Measurements from ENCODE around the gene AIRE. TPM values are rescaled to one million over a fixed set of nuclear protein-coding genes. Genes with fewer than 3 reads are reported as not detected.
"Not testable (repeated sequence)": the region's sequence is repeated elsewhere in the genome, so short reads cannot be mapped to it uniquely, and the experiment has no call there.

AIRE gene
- total RNA-seq, 1 donor from 2014 or later, result not detected

- intact Hi-C loops (cut with DNase I), result no loop called here
- ATAC-seq (ENCODE audit: poor library complexity) (no peak), DNase-seq (no peak)
Observed at GRCh38 chr21:44329086-44329889, 43.6 kb downstream of the AIRE start.

GRCh38 chr21:44329971-44330681 lies 44.5 kb downstream of the AIRE start:
- ATAC-seq (ENCODE audit: poor library complexity), result no peak
- DNase-seq, result no peak

GRCh38 chr21:44330698-44331097 lies 45.0 kb downstream of the AIRE start:
- DNase-seq (no peak), ATAC-seq (ENCODE audit: poor library complexity) (no peak)
- intact Hi-C loops (cut with DNase I), result no loop called here

More at GRCh38 chr21:44329971-44330681, 44.5 kb downstream of the AIRE start:
- intact Hi-C loops (cut with DNase I), result no loop called here

GRCh38 chr21:44331209-44331608 lies 45.5 kb downstream of the AIRE start:
- no peak for ATAC-seq (ENCODE audit: poor library complexity)
- intact Hi-C loops (cut with DNase I), result no loop called here
- no peak for DNase-seq

- intact Hi-C loops (cut with DNase I), result no loop called here
- no peak for DNase-seq
- ATAC-seq (ENCODE audit: poor library complexity), result no peak
Observed at GRCh38 chr21:44331650-44332307, 46.1 kb downstream of the AIRE start.

- ATAC-seq (ENCODE audit: poor library complexity) (no peak), DNase-seq (no peak)
- intact Hi-C loops (cut with DNase I), result no loop called here
Observed at GRCh38 chr21:44332383-44332782, 46.7 kb downstream of the AIRE start.

GRCh38 chr21:44332965-44333364 lies 47.3 kb downstream of the AIRE start:
- no peak for DNase-seq
- intact Hi-C loops (cut with DNase I), result no loop called here
- no peak for ATAC-seq (ENCODE audit: poor library complexity)

- ATAC-seq (ENCODE audit: poor library complexity) (no peak), DNase-seq (no peak)
- intact Hi-C loops (cut with DNase I), result no loop called here
Observed at GRCh38 chr21:44333509-44334328, 48.0 kb downstream of the AIRE start.

GRCh38 chr21:44334329-44335030 lies 48.8 kb downstream of the AIRE start:
- no peak for ATAC-seq (ENCODE audit: poor library complexity)
- intact Hi-C loops (cut with DNase I), result no loop called here
- no peak for DNase-seq

GRCh38 chr21:44335266-44336059 lies 49.8 kb downstream of the AIRE start:
- intact Hi-C loops (cut with DNase I), result no loop called here
- ATAC-seq (ENCODE audit: poor library complexity) (no peak), DNase-seq (no peak)

GRCh38 chr21:44337449-44337848 lies 51.8 kb downstream of the AIRE start:
- DNase-seq, result no peak
- no peak for ATAC-seq (ENCODE audit: poor library complexity)
- intact Hi-C loops (cut with DNase I), result no loop called here

- DNase-seq, result peak; percentile 72
- intact Hi-C loops (cut with DNase I), result no loop called here
- ATAC-seq (ENCODE audit: poor library complexity), result peak; percentile 46
Observed at GRCh38 chr21:44337941-44338895, 52.5 kb downstream of the AIRE start.

GRCh38 chr21:44338971-44339910 lies 53.6 kb downstream of the AIRE start, which contains the start of gene CFAP410:
TSS of gene CFAP410 (minus strand) at chr21:44339390. CDS start at chr21:44339194, 196 bp downstream.
- DNase-seq (peak; percentile 96), ATAC-seq (ENCODE audit: poor library complexity) (peak; percentile 95)
- intact Hi-C loops (cut with DNase I), result no loop called here

- DNase-seq, result peak; percentile 9
- intact Hi-C loops (cut with DNase I), result not testable (repeated sequence)
Observed at GRCh38 chr21:44341726-44342458, 56.2 kb downstream of the AIRE start.

GRCh38 chr21:44342981-44343380 lies 57.3 kb downstream of the AIRE start:
- ATAC-seq (ENCODE audit: poor library complexity); DNase-seq; intact Hi-C loops (cut with DNase I): not testable (repeated sequence)

More at GRCh38 chr21:44341726-44342458, 56.2 kb downstream of the AIRE start:
- ATAC-seq (ENCODE audit: poor library complexity), result not testable (repeated sequence)
